Endothelial cell of umbilical vein (primary cell): ENCODE measurements around the gene NT5C. TPM values are rescaled to one million over a fixed set of nuclear protein-coding genes. Genes with fewer than 3 reads are reported as not detected.

ENCODE experiments used
- BruUV-seq: library from RNA; stranded (reverse); fragments of 400-500 nt; replicated peaks from 2 replicates; lab custom pipeline; 2021; lab: Mats Ljungman, UMichigan
- CTCF ChIA-PET: fragments of 300-600, 350-600 bp; sonication (Branson Sonifier 250); formaldehyde crosslinking; loops from one replicate; lab custom pipeline; 2021; ENCODE audit warnings: antibody characterized with exemption, inconsistent platforms; lab: Charles Lee
- POLR2A ChIA-PET: fragments of 300-600, 350-600 bp; sonication (Branson Sonifier 250); formaldehyde crosslinking; loops from one replicate; lab custom pipeline; 2021; ENCODE audit warnings: antibody characterized with exemption, inconsistent platforms; lab: Charles Lee
- DNase-seq: peaks from one replicate; pipeline ENCODE4 v3.0.0-alpha.2; 2011; ENCODE audit warnings: low read depth, low spot score
- FAIRE-seq: peaks from 2 replicates; lab custom pipeline; 2011; peaks lifted over from hg19 to GRCh38; lab: Jason Lieb, UNC
- H2AFZ ChIP-seq: 2 replicates; pipeline ENCODE4 v1.6.0; 2012; ENCODE audit warnings: low read depth, low read length, control low read depth, inconsistent platforms
- H3K27ac ChIP-seq: 2 replicates; pipeline ENCODE4 v1.5.1; 2011; ENCODE audit warnings: low read depth, mild to moderate bottlenecking, control low read depth, low read length, moderate library complexity; ENCODE audit not compliant: insufficient read depth
- H3K27me3 ChIP-seq, 2 experiments: 2 replicates each; pipeline versions ENCODE4 v1.6.0 to v1.6.1; 2011; ENCODE audit warnings: low read length in 2 of 2, mixed read lengths in 1 of 2; ENCODE audit not compliant: control insufficient read depth in 2 of 2, insufficient read depth in 2 of 2
- H3K36me3 ChIP-seq, 2 experiments: 2 replicates in 1 of 2; 3 replicates in 1 of 2; pipeline ENCODE4 v1.5.1; 2011; ENCODE audit warnings: low read length in 2 of 2, mild to moderate bottlenecking in 1 of 2, moderate library complexity in 1 of 2; ENCODE audit not compliant: control insufficient read depth in 2 of 2, insufficient read depth in 2 of 2; ENCODE audit errors: extremely low read depth in 1 of 2
- H3K4me1 ChIP-seq: 3 replicates; pipeline ENCODE4 v1.5.1; 2011; ENCODE audit warnings: mild to moderate bottlenecking, low read length; ENCODE audit not compliant: control insufficient read depth, insufficient read depth; ENCODE audit errors: extremely low read depth
- H3K4me2 ChIP-seq: 2 replicates; pipeline ENCODE4 v1.6.1; 2011; ENCODE audit warnings: low read length, control low read depth, mixed read lengths; ENCODE audit not compliant: insufficient read depth
- H3K4me3 ChIP-seq, 3 experiments: fragments of 200-600 bp in 1 of 3; sonication (generic), shearing (Covaris generic) in 1 of 3; replicated peaks in 1 of 3; 2 replicates each; pipeline ENCODE4 v1.5.1; 2011 to 2016; ENCODE audit warnings: control low read depth in 3 of 3, low read length in 3 of 3, mild to moderate bottlenecking in 2 of 3, inconsistent platforms in 1 of 3, low read depth in 1 of 3, moderate library complexity in 1 of 3; ENCODE audit not compliant: insufficient read depth in 1 of 3
- H3K79me2 ChIP-seq: 2 replicates; pipeline ENCODE4 v1.6.0; 2012; ENCODE audit warnings: low read length, inconsistent platforms; ENCODE audit not compliant: control insufficient read depth, insufficient read depth
- H3K9ac ChIP-seq: replicated peaks from 2 replicates; pipeline ENCODE3; 2011; ENCODE audit warnings: low read length, control low read depth; ENCODE audit not compliant: insufficient read depth; ENCODE audit errors: extremely low read depth
- H3K9me1 ChIP-seq: replicated peaks from 3 replicates; pipeline ENCODE4 v1.6.0; 2011; ENCODE audit warnings: mild to moderate bottlenecking, low read length; ENCODE audit not compliant: control insufficient read depth, insufficient read depth; ENCODE audit errors: extremely low read depth
- H3K9me3 ChIP-seq: replicated peaks from 2 replicates; pipeline ENCODE4 v1.5.1; 2012; ENCODE audit warnings: low read length, inconsistent platforms; ENCODE audit not compliant: control insufficient read depth, insufficient read depth
- H4K20me1 ChIP-seq: replicated peaks from 2 replicates; pipeline ENCODE3; 2011; ENCODE audit warnings: mild to moderate bottlenecking, low read length; ENCODE audit not compliant: control insufficient read depth, insufficient read depth; ENCODE audit errors: extremely low read depth
- EZH2 ChIP-seq: IDR thresholded peaks from 2 replicates; pipeline ENCODE4 v1.6.1; 2012; ENCODE audit warnings: borderline replicate concordance, low read depth, mild to moderate bottlenecking, moderate library complexity, low read length, inconsistent platforms; ENCODE audit not compliant: severe bottlenecking
- FOS ChIP-seq: IDR thresholded peaks from 2 replicates; pipeline ENCODE4 v1.6.1; 2011; ENCODE audit warnings: mild to moderate bottlenecking, low read length, moderate library complexity, borderline replicate concordance; ENCODE audit not compliant: insufficient read depth
- GATA2 ChIP-seq: IDR thresholded peaks from 2 replicates; pipeline ENCODE4 v1.7.0; 2011; ENCODE audit warnings: low read depth, mild to moderate bottlenecking, moderate library complexity, mixed read lengths, low read length; ENCODE audit not compliant: insufficient read length, insufficient read depth
- JUN ChIP-seq: IDR thresholded peaks from 2 replicates; pipeline ENCODE4 v1.6.1; 2011; ENCODE audit warnings: borderline replicate concordance, low read depth; ENCODE audit not compliant: insufficient read length, insufficient read depth
- MYC ChIP-seq: IDR thresholded peaks from one replicate; pipeline ENCODE4 v1.6.1; 2011; ENCODE audit warnings: mild to moderate bottlenecking, low read depth, low read length
- POLR2A ChIP-seq: IDR thresholded peaks from 2 replicates; pipeline ENCODE4 v1.6.1; 2012; ENCODE audit warnings: low read depth, mild to moderate bottlenecking, control low read depth, low read length
- POLR2AphosphoS5 ChIP-seq: IDR thresholded peaks from 2 replicates; pipeline ENCODE4 v1.6.1; 2012; ENCODE audit warnings: low read depth, mild to moderate bottlenecking, control low read depth, low read length, moderate library complexity; ENCODE audit not compliant: insufficient read depth
- dilution Hi-C: fragments of 300-500 bp; cut with MboI; formaldehyde crosslinking; loops from one replicate; pipeline ENCODE4 v1.15.0; 2019; ENCODE audit warnings: low sequenced_read_pairs; ENCODE audit not compliant: extremely low pct_ligation_motif_present
- intact Hi-C: fragments of 100-400 bp; cut with micrococcal nuclease; formaldehyde crosslinking; loops from one replicate; pipeline ENCODE4 v1.10.0; 2022
- polyA plus RNA-seq, 4 experiments: library from polyadenylated mRNA; depleted of rRNA in 3 of 4; stranded (reverse) in 3 of 4; unstranded in 1 of 4; fragments of >200 nt; gene quantifications; 2 replicates each; pipeline versions ENCODE4 v1.2.1 to v1.2.3, GENCODE V29; 2011 to 2012; ENCODE audit warnings: missing spikeins in 1 of 4
- total RNA-seq: library from RNA; stranded (reverse); gene quantifications from 2 replicates; pipeline ENCODE4 v1.2.3, GENCODE V29; 2021
- TF ChIP-seq, protein P1 (sequence below): IDR thresholded peaks from 2 replicates; pipeline ENCODE4 v1.6.1; 2011; ENCODE audit not compliant: insufficient read depth, insufficient read length
- TF ChIP-seq, protein P2 (sequence below), 2 donors: IDR thresholded peaks; 1 replicate in 1 of 2; 2 replicates in 1 of 2; pipeline ENCODE4 v1.5.1; 2011; ENCODE audit warnings: low read length in 2 of 2, mild to moderate bottlenecking in 2 of 2, moderate library complexity in 2 of 2, control low read depth in 1 of 2, inconsistent platforms in 1 of 2, low read depth in 1 of 2; ENCODE audit not compliant: insufficient read depth in 1 of 2; ENCODE audit errors: extremely low read depth in 1 of 2

Gene NT5C
- total and polyA plus RNA-seq, 2 donors (not counting 3 experiments of a cell fraction or from before 2014, with no cell fraction given) = 29.1 to 39.2 TPM

DNA sequence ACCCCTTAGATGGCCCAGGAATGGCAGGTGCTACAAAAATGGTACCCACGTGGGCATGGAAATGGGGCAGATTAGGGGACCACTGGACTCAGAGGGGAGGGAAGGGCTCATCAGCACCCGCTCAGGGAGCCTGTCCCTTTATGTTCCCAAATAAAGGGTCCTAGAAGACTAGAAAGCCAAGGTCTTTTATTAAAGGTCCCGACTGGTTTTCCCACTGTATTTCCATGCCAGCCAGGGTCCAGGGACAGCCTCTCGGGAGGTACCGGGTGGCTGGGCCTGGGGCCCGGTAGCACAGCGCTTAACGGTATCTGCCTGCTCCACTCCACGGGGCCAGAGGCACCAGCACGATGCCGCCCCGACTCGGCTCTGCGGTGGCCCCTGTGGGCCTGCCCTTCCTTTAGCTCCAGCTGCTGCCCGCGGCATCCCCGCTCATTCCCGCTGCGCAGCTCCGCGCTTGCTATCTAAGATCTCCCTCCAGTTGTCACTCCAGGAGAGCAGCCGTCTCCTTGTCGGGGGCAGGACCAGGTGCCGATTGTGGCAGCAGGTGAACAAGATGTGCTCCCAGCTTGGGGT lies 1.4 kb downstream of the NT5C start:
- Histone ChIP-seq H3K27ac (no peak overlapping the region), H3K27me3 (no peaks in the 10 kb centered on the region), H4K20me1 (no peaks in the 10 kb centered on the region), H3K4me3 (peak overlapping the region in 1 of 3 experiments; percentile 53), H3K9me3 (no peaks in the 10 kb centered on the region), H3K4me2 (peak overlapping the region; percentile 25), H3K4me1 (peaks cover 12% of the 10 kb centered on the region), H3K9me1 (no peaks in the 10 kb centered on the region), H3K9ac (no peak overlapping the region), H3K79me2 (peaks cover 4% of the 10 kb centered on the region), H2AFZ (no peak overlapping the region), H3K36me3 (peaks cover 2 to 8% of the 10 kb centered on the region in 2 experiments)
- intact Hi-C loops (loop anchor here (2.0 kb wide), 1 partner anchor 53 kb away; the partner anchor contains the start of gene SUMO2), dilution Hi-C loops (no loop called here)
- no TSS peak for BruUV-seq
- DNase-seq (no peak), FAIRE-seq (no peak)
- ChIA-PET POLR2A (interaction anchor here (1.4 kb wide), 1 partner anchor 16 kb away, joined by 5 read pairs; no protein-coding TSS in a partner anchor), CTCF (interaction anchor here (1.0 to 8.8 kb wide), 9 partner anchors 16 to 117 kb away, joined by 3 to 138 read pairs (median 10); partner anchors contain the start of gene MRPL58)
- TF ChIP-seq, protein P1, sequence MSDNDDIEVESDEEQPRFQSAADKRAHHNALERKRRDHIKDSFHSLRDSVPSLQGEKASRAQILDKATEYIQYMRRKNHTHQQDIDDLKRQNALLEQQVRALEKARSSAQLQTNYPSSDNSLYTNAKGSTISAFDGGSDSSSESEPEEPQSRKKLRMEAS = no peak
- no peak for TF ChIP-seq POLR2A
- TF ChIP-seq FOS = no peak
- TF ChIP-seq POLR2AphosphoS5 = no peak
- TF ChIP-seq JUN = no peak
- TF ChIP-seq MYC = no peak
- TF ChIP-seq EZH2 = no peak
- TF ChIP-seq, protein P2, sequence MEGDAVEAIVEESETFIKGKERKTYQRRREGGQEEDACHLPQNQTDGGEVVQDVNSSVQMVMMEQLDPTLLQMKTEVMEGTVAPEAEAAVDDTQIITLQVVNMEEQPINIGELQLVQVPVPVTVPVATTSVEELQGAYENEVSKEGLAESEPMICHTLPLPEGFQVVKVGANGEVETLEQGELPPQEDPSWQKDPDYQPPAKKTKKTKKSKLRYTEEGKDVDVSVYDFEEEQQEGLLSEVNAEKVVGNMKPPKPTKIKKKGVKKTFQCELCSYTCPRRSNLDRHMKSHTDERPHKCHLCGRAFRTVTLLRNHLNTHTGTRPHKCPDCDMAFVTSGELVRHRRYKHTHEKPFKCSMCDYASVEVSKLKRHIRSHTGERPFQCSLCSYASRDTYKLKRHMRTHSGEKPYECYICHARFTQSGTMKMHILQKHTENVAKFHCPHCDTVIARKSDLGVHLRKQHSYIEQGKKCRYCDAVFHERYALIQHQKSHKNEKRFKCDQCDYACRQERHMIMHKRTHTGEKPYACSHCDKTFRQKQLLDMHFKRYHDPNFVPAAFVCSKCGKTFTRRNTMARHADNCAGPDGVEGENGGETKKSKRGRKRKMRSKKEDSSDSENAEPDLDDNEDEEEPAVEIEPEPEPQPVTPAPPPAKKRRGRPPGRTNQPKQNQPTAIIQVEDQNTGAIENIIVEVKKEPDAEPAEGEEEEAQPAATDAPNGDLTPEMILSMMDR (IDR thresholded peaks at IDR 0.05; ENCODE audit: extremely low read depth in 1 of 2, insufficient read depth in 1 of 2, low read depth in 1 of 2, low read length in 2 of 2) = no peak
- no peak for TF ChIP-seq GATA2
